Testis (tissue), 2 donors: Measurements from ENCODE around the gene SNED1.

ENCODE experiments used
- POLR2A ChIP-seq: fragments of 450-650 bp; IDR thresholded peaks from one replicate; pipeline ENCODE4 v1.6.1; 2017; ENCODE audit warnings: antibody characterized with exemption, mild to moderate bottlenecking, moderate library complexity
- TF ChIP-seq, protein P1 (sequence below), 3 experiments: fragments of 450-650 bp in 2 of 3; fragments of 200-600 bp in 1 of 3; sonication (generic) in 1 of 3; IDR thresholded peaks; one replicate each; pipeline ENCODE4 v1.5.1; 2016 to 2019; ENCODE audit warnings: antibody characterized with exemption in 3 of 3, mild to moderate bottlenecking in 2 of 3, moderate library complexity in 1 of 3

DNA sequence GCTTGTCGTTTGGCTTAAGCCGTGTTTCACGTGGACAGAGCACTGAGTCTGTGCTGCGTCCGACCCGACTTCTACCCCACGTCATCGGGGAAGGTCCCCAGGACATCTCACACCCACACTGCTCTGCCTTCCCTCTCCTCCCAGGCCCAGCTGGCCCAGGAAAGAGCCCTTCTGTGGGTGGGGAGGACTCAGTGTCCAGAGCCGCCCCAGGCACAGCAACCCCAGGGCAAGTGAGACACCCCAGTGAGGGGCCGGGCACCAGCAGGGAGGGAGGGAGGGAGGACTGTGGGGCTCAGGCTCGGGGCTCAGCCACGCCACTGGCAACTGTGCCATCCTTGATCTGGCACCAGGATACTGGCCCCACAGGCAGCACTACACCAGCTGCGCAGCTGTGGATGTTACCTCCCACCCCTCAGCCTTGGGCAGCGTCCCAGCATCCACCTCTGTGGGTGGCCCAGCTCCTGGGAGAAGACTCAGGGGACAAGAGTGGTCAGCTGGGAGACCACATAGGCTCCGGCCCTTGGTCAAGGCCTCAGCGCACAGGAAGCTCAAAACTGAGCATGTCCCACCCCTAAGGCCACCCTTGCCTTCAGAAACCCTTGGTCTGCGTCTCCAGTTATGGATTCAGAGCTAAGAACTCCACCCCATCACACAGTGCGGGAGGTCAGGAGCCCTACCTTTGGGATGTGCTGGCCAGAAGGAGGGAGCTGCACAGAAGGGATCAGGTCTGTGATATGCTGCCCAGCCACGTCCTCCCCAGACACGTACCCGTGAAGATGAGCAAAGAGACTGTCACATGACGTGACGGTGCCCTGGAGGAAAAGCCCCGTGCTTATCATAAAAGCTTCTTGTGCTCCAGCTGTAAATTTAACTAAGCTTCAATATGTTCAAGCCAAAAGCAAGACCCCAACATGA lies 139.1 kb downstream of the SNED1 start:
- TF ChIP-seq POLR2A = no peak
- TF ChIP-seq, protein P1, sequence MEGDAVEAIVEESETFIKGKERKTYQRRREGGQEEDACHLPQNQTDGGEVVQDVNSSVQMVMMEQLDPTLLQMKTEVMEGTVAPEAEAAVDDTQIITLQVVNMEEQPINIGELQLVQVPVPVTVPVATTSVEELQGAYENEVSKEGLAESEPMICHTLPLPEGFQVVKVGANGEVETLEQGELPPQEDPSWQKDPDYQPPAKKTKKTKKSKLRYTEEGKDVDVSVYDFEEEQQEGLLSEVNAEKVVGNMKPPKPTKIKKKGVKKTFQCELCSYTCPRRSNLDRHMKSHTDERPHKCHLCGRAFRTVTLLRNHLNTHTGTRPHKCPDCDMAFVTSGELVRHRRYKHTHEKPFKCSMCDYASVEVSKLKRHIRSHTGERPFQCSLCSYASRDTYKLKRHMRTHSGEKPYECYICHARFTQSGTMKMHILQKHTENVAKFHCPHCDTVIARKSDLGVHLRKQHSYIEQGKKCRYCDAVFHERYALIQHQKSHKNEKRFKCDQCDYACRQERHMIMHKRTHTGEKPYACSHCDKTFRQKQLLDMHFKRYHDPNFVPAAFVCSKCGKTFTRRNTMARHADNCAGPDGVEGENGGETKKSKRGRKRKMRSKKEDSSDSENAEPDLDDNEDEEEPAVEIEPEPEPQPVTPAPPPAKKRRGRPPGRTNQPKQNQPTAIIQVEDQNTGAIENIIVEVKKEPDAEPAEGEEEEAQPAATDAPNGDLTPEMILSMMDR (IDR thresholded peaks at IDR 0.05) = no peak
